ENCODE results near the gene BCL7C.

DNA sequence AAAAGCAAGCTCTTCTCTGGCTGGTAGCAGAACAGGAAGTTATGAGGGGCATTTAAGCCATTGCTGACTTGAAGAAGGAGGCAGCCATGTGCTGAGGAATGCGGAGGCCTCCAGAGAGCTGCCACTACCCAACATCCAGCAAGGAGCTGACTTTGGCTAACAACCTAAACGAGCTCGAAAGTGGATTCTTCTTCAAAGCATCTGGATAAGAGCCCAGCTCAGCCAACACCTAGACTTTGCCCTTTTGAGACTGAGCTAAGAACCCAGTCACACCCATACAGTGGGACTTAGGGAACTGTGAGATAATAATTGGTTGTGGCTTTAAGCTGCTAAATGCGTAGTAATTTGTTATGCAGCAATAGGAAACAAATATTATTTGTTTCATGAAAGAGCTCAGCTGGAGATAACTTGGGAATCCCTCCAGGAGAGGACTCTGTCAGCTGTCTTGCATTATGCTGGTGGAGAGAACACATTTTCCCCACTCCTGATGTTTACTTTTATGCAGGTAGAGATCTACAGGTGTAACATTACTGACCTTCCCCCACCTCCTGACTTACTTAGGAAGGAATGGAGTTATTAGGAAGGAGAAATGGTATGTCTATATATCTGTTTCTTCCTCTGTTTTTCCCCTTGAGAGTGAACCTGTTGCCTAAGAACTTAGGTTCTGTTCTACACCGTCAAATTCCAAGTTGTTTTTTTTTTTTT, 54.2 kb downstream of the BCL7C start:
- TF ChIP-seq SRF (IDR thresholded peaks at IDR 0.05; ENCODE audit: low read depth, low read length), result no peak
- TF ChIP-seq, protein P1, sequence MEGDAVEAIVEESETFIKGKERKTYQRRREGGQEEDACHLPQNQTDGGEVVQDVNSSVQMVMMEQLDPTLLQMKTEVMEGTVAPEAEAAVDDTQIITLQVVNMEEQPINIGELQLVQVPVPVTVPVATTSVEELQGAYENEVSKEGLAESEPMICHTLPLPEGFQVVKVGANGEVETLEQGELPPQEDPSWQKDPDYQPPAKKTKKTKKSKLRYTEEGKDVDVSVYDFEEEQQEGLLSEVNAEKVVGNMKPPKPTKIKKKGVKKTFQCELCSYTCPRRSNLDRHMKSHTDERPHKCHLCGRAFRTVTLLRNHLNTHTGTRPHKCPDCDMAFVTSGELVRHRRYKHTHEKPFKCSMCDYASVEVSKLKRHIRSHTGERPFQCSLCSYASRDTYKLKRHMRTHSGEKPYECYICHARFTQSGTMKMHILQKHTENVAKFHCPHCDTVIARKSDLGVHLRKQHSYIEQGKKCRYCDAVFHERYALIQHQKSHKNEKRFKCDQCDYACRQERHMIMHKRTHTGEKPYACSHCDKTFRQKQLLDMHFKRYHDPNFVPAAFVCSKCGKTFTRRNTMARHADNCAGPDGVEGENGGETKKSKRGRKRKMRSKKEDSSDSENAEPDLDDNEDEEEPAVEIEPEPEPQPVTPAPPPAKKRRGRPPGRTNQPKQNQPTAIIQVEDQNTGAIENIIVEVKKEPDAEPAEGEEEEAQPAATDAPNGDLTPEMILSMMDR (IDR thresholded peaks at IDR 0.05; ENCODE audit: control extremely low read depth in 1 of 3, insufficient read depth in 1 of 3, low read depth in 1 of 3, low read length in 3 of 3), result no peak
- no peak for TF ChIP-seq EZH2 (IDR thresholded peaks at IDR 0.05; ENCODE audit: low read depth, low read length, severe bottlenecking)
- no peak for TF ChIP-seq GABPA (IDR thresholded peaks at IDR 0.05; ENCODE audit: borderline replicate concordance, insufficient read depth, low read length)
